ENCODE measurements around the gene TMEM259.

Gene TMEM259

GRCh38 chr19:1037621-1038064, 16.7 kb upstream of the TMEM259 start:
- no peak for TF ChIP-seq CTCF (IDR thresholded peaks at IDR 0.05; ENCODE audit: low read length, missing control alignments)
- H3K4me3 ChIP-seq (replicated peaks; ENCODE audit: low read depth, low read length): no peak overlapping the region
- no peak for DNase-seq (ENCODE audit: low read depth)

GRCh38 chr19:1035998-1036621, 15.2 kb upstream of the TMEM259 start:
- no peak for TF ChIP-seq CTCF (IDR thresholded peaks at IDR 0.05; ENCODE audit: low read length, missing control alignments)
- no peak for DNase-seq (ENCODE audit: low read depth)
- no peak overlapping the region for H3K4me3 ChIP-seq (replicated peaks; ENCODE audit: low read depth, low read length)

GRCh38 chr19:1032264-1032867, 11.4 kb upstream of the TMEM259 start:
- H3K4me3 ChIP-seq (replicated peaks; ENCODE audit: low read depth, low read length): no peak overlapping the region
- DNase-seq (ENCODE audit: low read depth): no peak
- TF ChIP-seq CTCF (IDR thresholded peaks at IDR 0.05; ENCODE audit: low read length, missing control alignments): no peak

GRCh38 chr19:1028062-1028926, 7.4 kb upstream of the TMEM259 start:
- H3K4me3 ChIP-seq (replicated peaks; ENCODE audit: low read depth, low read length): peak overlapping the region; percentile 99
- peak; percentile 94 for DNase-seq (ENCODE audit: low read depth)
- no peak for TF ChIP-seq CTCF (IDR thresholded peaks at IDR 0.05; ENCODE audit: low read length, missing control alignments)

GRCh38 chr19:1027650-1028061, 6.7 kb upstream of the TMEM259 start:
- DNase-seq (ENCODE audit: low read depth): no peak
- no peak for TF ChIP-seq CTCF (IDR thresholded peaks at IDR 0.05; ENCODE audit: low read length, missing control alignments)

GRCh38 chr19:1026783-1027649, 6.1 kb upstream of the TMEM259 start:
- peak overlapping the region; percentile 99 for H3K4me3 ChIP-seq (replicated peaks; ENCODE audit: low read depth, low read length)
- DNase-seq (ENCODE audit: low read depth): peak; percentile 45
- TF ChIP-seq CTCF (IDR thresholded peaks at IDR 0.05; ENCODE audit: low read length, missing control alignments): no peak

More at GRCh38 chr19:1027650-1028061, 6.7 kb upstream of the TMEM259 start:
- H3K4me3 ChIP-seq (replicated peaks; ENCODE audit: low read depth, low read length): peak overlapping the region; percentile 99

Data from fibroblast of pulmonary artery (primary cell).